Upper lobe of right lung (tissue), 1 donor: ENCODE results near the gene GALNT14. TPM values are rescaled to one million over a fixed set of nuclear protein-coding genes. Genes with fewer than 3 reads are reported as not detected.

ENCODE experiments used
- ATAC-seq: fragments of 200-7000 bp; cut with Tn5 transposase; one replicate; pipeline ENCODE4 v1.9.1; 2020; ENCODE audit warnings: mild to moderate bottlenecking, moderate library complexity
- DNase-seq: peaks from one replicate; pipeline ENCODE4 v3.0.0-alpha.2; 2020
- H3K27ac ChIP-seq: fragments of 200-600 bp; one replicate; pipeline ENCODE4 v1.8.0; 2022
- H3K27me3 ChIP-seq: fragments of 200-600 bp; one replicate; pipeline ENCODE4 v1.8.0; 2022; ENCODE audit warnings: mild to moderate bottlenecking
- H3K36me3 ChIP-seq: fragments of 200-600 bp; one replicate; pipeline ENCODE4 v1.8.0; 2022
- H3K4me1 ChIP-seq: fragments of 200-600 bp; one replicate; pipeline ENCODE4 v1.8.0; 2022
- H3K4me3 ChIP-seq: fragments of 200-600 bp; one replicate; pipeline ENCODE4 v1.8.0; 2022; ENCODE audit warnings: mild to moderate bottlenecking
- H3K9me3 ChIP-seq: fragments of 200-600 bp; one replicate; pipeline ENCODE4 v1.8.0; 2022
- CTCF ChIP-seq: fragments of 200-600 bp; IDR thresholded peaks from one replicate; pipeline ENCODE4 v1.8.0; 2022; ENCODE audit warnings: antibody characterized with exemption
- intact Hi-C: fragments of 100-400 bp; cut with DNase I; formaldehyde crosslinking; loops from one replicate; pipeline ENCODE4 v1.11.0; 2022
- total RNA-seq: library from RNA; stranded (reverse); fragmentation: NEBNext Ultra II Directional; extraction: Animal tissue kit (Norgen Biotek cat#: 25700); gene quantifications from one replicate; pipeline ENCODE4 v1.2.1, GENCODE V29; 2021
- donor health status: DM: no; HTN: yes; CAD: no; lungs with severe emphysema.

The GALNT14 gene
- total RNA-seq, 1 donor from 2014 or later, result 0.81 TPM

GRCh38 chr2:30984148-30984547 is 154.1 kb downstream of the GALNT14 start:
- H3K27me3 ChIP-seq, result no peaks in the 10 kb centered on the region
- H3K4me3 ChIP-seq, result no peak overlapping the region
- no peak overlapping the region for H3K27ac ChIP-seq
- no peaks in the 10 kb centered on the region for H3K9me3 ChIP-seq
- no peak for DNase-seq
- H3K36me3 ChIP-seq, result no peaks in the 10 kb centered on the region
- TF ChIP-seq CTCF, result no peak
- no peak for ATAC-seq
- peaks cover 3% of the 10 kb centered on the region for H3K4me1 ChIP-seq
- intact Hi-C loops, result no loop called here

- DNase-seq, result no peak
- Histone ChIP-seq H3K36me3 (no peaks in the 10 kb centered on the region), H3K9me3 (no peaks in the 10 kb centered on the region), H3K4me3 (no peak overlapping the region), H3K27ac (no peak overlapping the region), H3K4me1 (peaks cover 3% of the 10 kb centered on the region), H3K27me3 (no peaks in the 10 kb centered on the region)
- TF ChIP-seq CTCF, result no peak
- intact Hi-C loops, result no loop called here
- ATAC-seq, result no peak
These were observed 156.7 kb downstream of the GALNT14 start for GRCh38 chr2:30981510-30981909.

- intact Hi-C loops, result no loop called here
- no peak overlapping the region for H3K4me3 ChIP-seq
- ATAC-seq, result no peak
These were observed 157.1 kb downstream of the GALNT14 start for GRCh38 chr2:30981096-30981495.

GRCh38 chr2:30979822-30980245 is 158.4 kb downstream of the GALNT14 start:
- Histone ChIP-seq H3K36me3 (no peaks in the 10 kb centered on the region), H3K27me3 (no peaks in the 10 kb centered on the region), H3K27ac (no peak overlapping the region), H3K9me3 (no peaks in the 10 kb centered on the region), H3K4me1 (peaks cover 3% of the 10 kb centered on the region), H3K4me3 (no peak overlapping the region)
- DNase-seq (no peak), ATAC-seq (peak; percentile 56)
- intact Hi-C loops, result no loop called here
- TF ChIP-seq CTCF, result no peak

More at GRCh38 chr2:30981096-30981495, 157.1 kb downstream of the GALNT14 start:
- H3K27me3 ChIP-seq, result no peaks in the 10 kb centered on the region
- no peak for TF ChIP-seq CTCF
- DNase-seq, result no peak
- no peaks in the 10 kb centered on the region for H3K36me3 ChIP-seq
- H3K4me1 ChIP-seq, result peaks cover 3% of the 10 kb centered on the region
- H3K27ac ChIP-seq, result no peak overlapping the region
- H3K9me3 ChIP-seq, result no peaks in the 10 kb centered on the region

GRCh38 chr2:30978854-30979253 is 159.4 kb downstream of the GALNT14 start:
- TF ChIP-seq CTCF, result no peak

GRCh38 chr2:30978044-30978443 is 160.2 kb downstream of the GALNT14 start:
- Histone ChIP-seq H3K4me3 (no peak overlapping the region), H3K27ac (no peak overlapping the region), H3K27me3 (no peaks in the 10 kb centered on the region), H3K36me3 (no peaks in the 10 kb centered on the region), H3K4me1 (peaks cover 3% of the 10 kb centered on the region), H3K9me3 (no peaks in the 10 kb centered on the region)
- no peak for TF ChIP-seq CTCF
- no peak for DNase-seq
- intact Hi-C loops, result no loop called here
- ATAC-seq, result no peak

More at GRCh38 chr2:30978854-30979253, 159.4 kb downstream of the GALNT14 start:
- H3K27me3 ChIP-seq, result no peaks in the 10 kb centered on the region
- intact Hi-C loops, result no loop called here
- no peak overlapping the region for H3K4me3 ChIP-seq
- no peak for DNase-seq
- H3K27ac ChIP-seq, result no peak overlapping the region
- H3K36me3 ChIP-seq, result no peaks in the 10 kb centered on the region
- no peak for ATAC-seq
- H3K4me1 ChIP-seq, result peaks cover 3% of the 10 kb centered on the region
- no peaks in the 10 kb centered on the region for H3K9me3 ChIP-seq
